G401 (cell line): ENCODE data around the gene FBXW11. TPM values are rescaled to one million over a fixed set of nuclear protein-coding genes. Genes with fewer than 3 reads are reported as not detected.
"Not testable (repeated sequence)": the region's sequence is repeated elsewhere in the genome, so short reads cannot be mapped to it uniquely, and the experiment has no call there.

ENCODE experiments used
- DNase-seq: peaks from one replicate; pipeline ENCODE4 v3.0.0-alpha.2; 2015; ENCODE audit warnings: low spot score
- in situ Hi-C: cut with HindIII; loops from 2 replicates; pipeline ENCODE4 v1.10.0; 2016; ENCODE audit warnings: low sequenced_read_pairs, mixed read lengths
- total RNA-seq: library from RNA; depleted of rRNA; stranded (reverse); fragments of >200 nt; shearing (Covaris generic); gene quantifications from 2 replicates; pipeline ENCODE4 v1.2.3, GENCODE V29; 2014

FBXW11 gene
- total RNA-seq, 1 experiment from 2014 or later: 68.7 TPM

GRCh38 chr5:171934586-171934985, 71.9 kb downstream of the FBXW11 start:
- in situ Hi-C loops: no loop called here
- no peak for DNase-seq

- in situ Hi-C loops: no loop called here
- no peak for DNase-seq
These were observed 75.3 kb downstream of the FBXW11 start for GRCh38 chr5:171931163-171931562.

GRCh38 chr5:171927345-171927941, 79.0 kb downstream of the FBXW11 start:
- no peak for DNase-seq
- in situ Hi-C loops: no loop called here

GRCh38 chr5:171926311-171926710, 80.1 kb downstream of the FBXW11 start:
- in situ Hi-C loops: no loop called here
- DNase-seq: no peak

GRCh38 chr5:171924493-171925122, 81.8 kb downstream of the FBXW11 start:
- DNase-seq: no peak
- in situ Hi-C loops: no loop called here

- no peak for DNase-seq
- in situ Hi-C loops: no loop called here
These were observed 85.6 kb downstream of the FBXW11 start for GRCh38 chr5:171920765-171921391.

GRCh38 chr5:171915700-171916099, 90.7 kb downstream of the FBXW11 start:
- in situ Hi-C loops, DNase-seq: not testable (repeated sequence)

GRCh38 chr5:171914726-171915338, 91.6 kb downstream of the FBXW11 start:
- no peak for DNase-seq
- in situ Hi-C loops: no loop called here

- no peak for DNase-seq
- in situ Hi-C loops: no loop called here
These were observed 92.5 kb downstream of the FBXW11 start for GRCh38 chr5:171913987-171914273.

- no peak for DNase-seq
- in situ Hi-C loops: no loop called here
These were observed 95.3 kb downstream of the FBXW11 start for GRCh38 chr5:171911152-171911551.

- DNase-seq: no peak
- in situ Hi-C loops: no loop called here
These were observed 97.8 kb downstream of the FBXW11 start for GRCh38 chr5:171908638-171909037.

GRCh38 chr5:171907725-171908343, 98.6 kb downstream of the FBXW11 start:
- peak; percentile 84 for DNase-seq
- in situ Hi-C loops: no loop called here

GRCh38 chr5:171906703-171907590, 99.5 kb downstream of the FBXW11 start:
- in situ Hi-C loops: no loop called here
- DNase-seq: no peak

- in situ Hi-C loops: no loop called here
- DNase-seq: no peak
These were observed 100.3 kb downstream of the FBXW11 start for GRCh38 chr5:171906066-171906570.

- DNase-seq: no peak
These were observed 101.6 kb downstream of the FBXW11 start for GRCh38 chr5:171904886-171905285.

GRCh38 chr5:171901764-171902163, 104.7 kb downstream of the FBXW11 start:
- DNase-seq: no peak

More at GRCh38 chr5:171904886-171905285, 101.6 kb downstream of the FBXW11 start:
- in situ Hi-C loops: no loop called here

GRCh38 chr5:171899792-171900191, 106.6 kb downstream of the FBXW11 start:
- no peak for DNase-seq
- in situ Hi-C loops: no loop called here

More at GRCh38 chr5:171901764-171902163, 104.7 kb downstream of the FBXW11 start:
- in situ Hi-C loops: no loop called here

GRCh38 chr5:171898879-171899278, 107.6 kb downstream of the FBXW11 start:
- in situ Hi-C loops: no loop called here
- DNase-seq: no peak

GRCh38 chr5:171898386-171898785, 108.1 kb downstream of the FBXW11 start:
- DNase-seq: no peak
- in situ Hi-C loops: no loop called here
